Measurements from ENCODE around the gene PLD4.
"Not testable (repeated sequence)": the region's sequence is repeated elsewhere in the genome, so short reads cannot be mapped to it uniquely, and the experiment has no call there.

The PLD4 gene

GRCh38 chr14:104898195-104898558, 26.5 kb upstream of the PLD4 start:
- H3K4me3 ChIP-seq (ENCODE audit: low read depth, low read length), result no peak overlapping the region

- H3K4me3 ChIP-seq (ENCODE audit: low read depth, low read length), result no peak overlapping the region
Observed at GRCh38 chr14:104898870-104899510, 25.7 kb upstream of the PLD4 start.

- no peak overlapping the region for H3K4me3 ChIP-seq (ENCODE audit: low read depth, low read length)
Observed at GRCh38 chr14:104899781-104900180, 24.9 kb upstream of the PLD4 start.

- no peak overlapping the region for H3K4me3 ChIP-seq (ENCODE audit: low read depth, low read length)
Observed at GRCh38 chr14:104900639-104901512, 23.8 kb upstream of the PLD4 start.

- H3K4me3 ChIP-seq (ENCODE audit: low read depth, low read length), result no peak overlapping the region
Observed at GRCh38 chr14:104903990-104904389, 20.7 kb upstream of the PLD4 start.

GRCh38 chr14:104904650-104905578, 19.8 kb upstream of the PLD4 start:
- H3K4me3 ChIP-seq (ENCODE audit: low read depth, low read length), result not testable (repeated sequence)

GRCh38 chr14:104905579-104905933, 19.1 kb upstream of the PLD4 start:
- H3K4me3 ChIP-seq (ENCODE audit: low read depth, low read length), result not testable (repeated sequence)

GRCh38 chr14:104908303-104908702, 16.4 kb upstream of the PLD4 start:
- H3K4me3 ChIP-seq (ENCODE audit: low read depth, low read length), result no peak overlapping the region

- no peak overlapping the region for H3K4me3 ChIP-seq (ENCODE audit: low read depth, low read length)
Observed at GRCh38 chr14:104912053-104912452, 12.6 kb upstream of the PLD4 start.

GRCh38 chr14:104913435-104913834, 11.2 kb upstream of the PLD4 start:
- H3K4me3 ChIP-seq (ENCODE audit: low read depth, low read length), result no peak overlapping the region

- no peak overlapping the region for H3K4me3 ChIP-seq (ENCODE audit: low read depth, low read length)
Observed at GRCh38 chr14:104917116-104917515, 7.6 kb upstream of the PLD4 start.

GRCh38 chr14:104917993-104918392, 6.7 kb upstream of the PLD4 start:
- no peak overlapping the region for H3K4me3 ChIP-seq (ENCODE audit: low read depth, low read length)

- not testable (repeated sequence) for H3K4me3 ChIP-seq (ENCODE audit: low read depth, low read length)
Observed at GRCh38 chr14:104919152-104919992, 5.3 kb upstream of the PLD4 start.

GRCh38 chr14:104919993-104920315, 4.7 kb upstream of the PLD4 start:
- H3K4me3 ChIP-seq (ENCODE audit: low read depth, low read length), result no peak overlapping the region

GRCh38 chr14:104923640-104924420, 849 bp upstream of the PLD4 start:
- no peak overlapping the region for H3K4me3 ChIP-seq (ENCODE audit: low read depth, low read length)

GRCh38 chr14:104925214-104925854, 655 bp downstream of the PLD4 start:
- H3K4me3 ChIP-seq (ENCODE audit: low read depth, low read length), result no peak overlapping the region

GRCh38 chr14:104925855-104926609, 1.4 kb downstream of the PLD4 start:
- no peak overlapping the region for H3K4me3 ChIP-seq (ENCODE audit: low read depth, low read length)

GRCh38 chr14:104926619-104927431, 2.1 kb downstream of the PLD4 start:
- H3K4me3 ChIP-seq (ENCODE audit: low read depth, low read length), result no peak overlapping the region
